ENCODE measurements around the gene UCN3.
"Not testable (repeated sequence)": the region's sequence is repeated elsewhere in the genome, so short reads cannot be mapped to it uniquely, and the experiment has no call there.

The UCN3 gene

GRCh38 chr10:5369362-5370158, 4.8 kb downstream of the UCN3 start:
- DNase-seq = no peak

- DNase-seq = no peak
Observed at GRCh38 chr10:5370493-5371352, 6.0 kb downstream of the UCN3 start.

DNA sequence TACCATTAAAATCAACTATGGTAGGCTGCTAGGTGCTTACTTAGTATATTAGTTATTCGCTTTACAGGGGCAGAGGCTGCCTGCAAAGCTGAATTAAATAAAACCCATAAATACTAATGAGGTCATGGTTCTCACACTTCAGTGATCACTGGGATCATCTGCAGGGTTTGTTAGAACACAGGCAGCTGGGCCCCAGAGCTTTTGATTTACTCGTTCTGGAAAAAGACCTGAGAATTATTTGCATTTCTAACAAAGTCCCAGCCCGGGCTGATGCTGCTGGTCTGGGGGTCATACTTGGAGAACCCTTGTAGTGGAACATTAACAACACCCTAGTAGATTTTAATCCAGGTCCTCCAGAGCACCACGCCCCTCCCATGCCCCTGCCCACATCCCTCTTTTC, 8.5 kb downstream of the UCN3 start:
- no peak for DNase-seq

- no peak for DNase-seq
Observed at GRCh38 chr10:5373891-5374611, 9.3 kb downstream of the UCN3 start.

DNA sequence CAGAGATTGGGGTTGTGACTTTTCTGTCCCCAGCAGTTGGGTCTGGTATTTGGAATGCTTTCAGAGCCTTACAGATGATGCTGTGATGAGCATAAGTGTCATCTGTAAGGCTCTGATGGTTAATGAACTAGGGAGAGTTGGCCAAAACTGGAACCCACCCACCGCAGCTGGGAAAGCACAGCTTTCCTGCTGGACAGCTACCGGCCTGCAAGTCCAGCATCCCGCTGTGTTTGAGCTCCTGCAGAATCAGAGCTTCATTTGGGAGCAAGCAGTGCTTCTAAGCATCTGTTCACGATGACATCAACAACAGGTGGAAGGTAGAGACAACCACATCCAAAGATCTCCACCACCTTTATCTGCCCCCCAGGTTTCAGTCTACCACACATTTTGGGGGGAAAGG, 11.7 kb downstream of the UCN3 start:
- DNase-seq = no peak

DNA sequence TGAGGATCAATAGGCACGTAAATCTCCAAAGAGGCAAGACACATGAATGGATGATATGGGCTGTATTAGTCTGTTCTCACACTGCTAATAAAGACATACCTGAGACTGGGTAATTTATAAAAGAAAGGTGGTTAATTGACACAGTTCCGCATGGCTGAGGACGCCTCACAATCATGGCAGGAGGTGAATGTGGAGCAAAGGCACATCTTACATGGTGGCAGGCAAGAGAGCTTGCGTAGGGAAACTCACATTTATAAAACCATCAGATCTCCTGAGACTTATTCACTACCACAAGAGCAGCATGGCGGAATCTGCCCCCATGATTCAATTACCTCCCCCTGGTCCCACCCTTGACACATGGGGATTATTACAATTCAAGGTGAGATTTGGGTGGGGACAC, 14.4 kb downstream of the UCN3 start:
- DNase-seq = not testable (repeated sequence)

DNA sequence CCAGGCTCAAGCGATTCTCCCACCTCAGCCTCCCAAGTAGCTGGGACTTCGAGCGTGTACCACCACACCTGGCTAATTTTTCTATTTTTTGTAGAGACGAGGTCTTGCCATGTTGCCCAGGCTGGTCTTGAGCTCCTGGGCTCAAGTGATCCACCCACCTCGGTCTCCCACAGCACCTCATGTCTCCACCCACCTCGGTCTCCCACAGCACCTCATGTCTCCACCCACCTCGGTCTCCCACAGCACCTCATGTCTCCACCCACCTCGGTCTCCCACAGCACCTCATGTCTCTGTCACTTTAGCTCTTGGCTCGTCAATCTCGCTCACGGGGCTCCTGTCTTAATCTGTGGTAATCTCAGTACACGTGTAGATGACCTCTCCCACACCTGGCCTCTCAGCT, 15.6 kb downstream of the UCN3 start:
- not testable (repeated sequence) for DNase-seq

DNA sequence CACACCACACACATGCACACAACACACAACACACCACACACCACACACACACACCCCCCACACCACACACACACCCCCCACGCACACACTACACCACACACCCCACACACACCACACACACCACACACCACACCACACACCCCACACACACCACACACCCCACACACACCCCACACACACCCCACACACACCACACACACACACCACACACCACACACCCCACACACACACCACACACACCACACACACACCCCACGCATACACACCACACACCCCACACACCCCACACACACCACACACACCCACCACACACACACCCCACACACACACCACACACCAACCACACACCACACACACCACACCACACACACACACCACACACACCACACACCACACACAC, 16.4 kb downstream of the UCN3 start:
- no peak for DNase-seq

GRCh38 chr10:5385224-5385623, 20.5 kb downstream of the UCN3 start:
- DNase-seq = no peak

DNA sequence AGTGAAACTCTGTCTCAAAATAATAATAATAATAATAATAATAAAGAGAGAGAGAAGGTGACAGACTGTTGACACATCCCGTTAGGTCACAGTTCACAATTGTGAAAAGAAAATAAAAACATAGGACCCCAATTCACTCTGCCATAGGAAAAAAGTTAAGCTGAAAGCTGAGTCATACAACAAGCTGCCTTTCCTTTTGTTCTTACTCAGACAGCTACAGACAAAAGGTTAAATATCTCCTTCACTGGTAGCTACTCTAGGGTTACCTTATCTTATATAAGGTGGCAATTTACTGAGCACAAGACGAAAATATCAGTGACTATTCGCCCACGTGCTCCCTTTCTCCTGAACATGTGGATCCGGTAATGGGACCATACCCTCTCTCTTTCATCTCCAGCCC, 22.4 kb downstream of the UCN3 start:
- DNase-seq = no peak

- DNase-seq = no peak
Observed at GRCh38 chr10:5390607-5391205, 25.9 kb downstream of the UCN3 start.

GRCh38 chr10:5391790-5392189, 27.0 kb downstream of the UCN3 start:
- DNase-seq = no peak

DNA sequence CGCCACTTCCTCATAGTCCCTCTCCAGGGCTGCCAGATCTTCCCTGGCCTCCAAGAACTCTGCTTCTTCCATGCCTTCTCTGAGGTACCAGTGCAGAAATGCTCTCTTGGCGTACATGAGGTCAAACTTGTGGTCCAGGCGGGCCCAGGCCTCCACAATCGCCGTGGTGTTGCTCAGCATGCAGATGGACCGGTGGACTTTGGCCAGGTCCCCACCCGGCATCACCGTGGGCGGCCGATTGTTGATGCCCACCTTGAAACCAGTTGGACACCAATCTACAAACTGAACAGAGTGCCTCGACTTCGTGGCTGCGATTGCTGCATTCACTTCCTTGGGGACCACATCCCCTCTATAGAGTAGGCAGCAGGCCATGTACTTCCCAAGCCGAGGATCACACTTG, 28.8 kb downstream of the UCN3 start:
- DNase-seq = no peak

DNA sequence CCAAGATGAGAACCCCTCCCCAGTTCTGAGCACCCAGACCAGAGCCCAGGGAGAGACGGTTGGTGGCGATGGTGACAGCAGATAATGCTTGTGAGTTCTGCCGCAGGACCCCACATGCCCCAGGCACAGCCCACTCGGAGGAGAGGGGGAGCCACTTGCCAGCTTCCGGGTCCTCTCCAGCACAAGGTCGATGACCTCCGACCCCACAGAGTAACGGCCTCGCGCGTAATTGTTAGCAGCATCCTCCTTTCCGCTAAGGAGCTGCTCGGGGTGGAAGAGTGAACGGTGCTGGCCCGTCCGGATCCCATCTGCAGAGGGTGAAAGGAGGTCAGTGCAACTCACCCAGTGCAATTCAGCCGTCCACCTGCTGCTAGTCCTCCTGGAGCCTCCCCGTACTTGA, 30.4 kb downstream of the UCN3 start:
- no peak for DNase-seq

DNA sequence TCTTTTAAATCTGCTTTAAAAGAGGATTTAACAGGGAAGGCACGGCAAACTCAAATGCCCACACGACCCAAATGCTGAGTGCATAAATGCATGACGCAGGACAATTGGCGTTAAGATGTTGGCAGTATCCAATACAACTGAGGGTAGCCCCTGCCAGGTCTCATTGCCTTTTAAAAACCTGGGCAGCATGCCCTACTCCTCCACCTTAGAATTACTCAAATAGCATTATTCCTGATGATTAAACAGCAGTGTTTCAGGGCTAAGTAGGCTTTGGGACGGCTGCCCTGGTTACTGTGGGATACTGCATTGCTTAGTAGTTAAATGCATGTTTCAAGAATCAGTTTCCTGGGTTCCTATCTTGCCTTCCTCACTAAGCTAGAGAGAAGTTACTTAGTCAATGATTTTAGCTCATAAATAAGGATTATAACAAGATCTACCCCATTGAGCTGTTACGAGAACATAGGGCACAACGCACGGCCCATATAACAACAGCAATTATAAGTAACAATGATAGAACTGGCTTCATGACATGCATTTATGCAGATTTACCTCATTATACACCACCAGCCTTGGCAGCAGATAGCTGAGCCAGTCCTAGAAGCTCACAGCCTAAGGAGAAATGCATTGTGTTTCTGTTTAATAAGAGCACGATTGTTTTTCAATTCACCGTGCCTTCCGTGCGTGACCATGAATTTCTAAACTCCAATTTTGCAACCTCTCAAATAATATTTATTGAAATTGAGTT, 32.0 kb downstream of the UCN3 start:
- DNase-seq = no peak

DNA sequence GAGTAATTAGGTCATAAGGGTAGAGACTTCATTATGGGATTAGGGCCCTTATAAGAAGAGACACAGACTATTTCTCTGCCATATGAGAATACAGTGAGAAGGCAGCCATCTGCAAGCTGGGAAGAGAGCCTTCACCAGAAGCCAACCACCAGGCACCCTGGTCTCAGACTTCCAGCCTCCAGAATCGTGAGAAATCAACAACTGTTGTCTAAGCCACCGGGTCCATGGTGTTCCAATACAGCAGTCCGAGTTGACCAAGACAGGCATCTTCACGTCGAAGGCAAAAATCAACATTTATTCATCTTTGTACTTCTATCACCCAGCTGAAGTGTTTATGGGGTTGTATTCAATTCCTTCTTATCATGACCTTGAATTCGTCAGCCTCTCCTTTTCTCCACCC, 34.6 kb downstream of the UCN3 start:
- DNase-seq = no peak

DNA sequence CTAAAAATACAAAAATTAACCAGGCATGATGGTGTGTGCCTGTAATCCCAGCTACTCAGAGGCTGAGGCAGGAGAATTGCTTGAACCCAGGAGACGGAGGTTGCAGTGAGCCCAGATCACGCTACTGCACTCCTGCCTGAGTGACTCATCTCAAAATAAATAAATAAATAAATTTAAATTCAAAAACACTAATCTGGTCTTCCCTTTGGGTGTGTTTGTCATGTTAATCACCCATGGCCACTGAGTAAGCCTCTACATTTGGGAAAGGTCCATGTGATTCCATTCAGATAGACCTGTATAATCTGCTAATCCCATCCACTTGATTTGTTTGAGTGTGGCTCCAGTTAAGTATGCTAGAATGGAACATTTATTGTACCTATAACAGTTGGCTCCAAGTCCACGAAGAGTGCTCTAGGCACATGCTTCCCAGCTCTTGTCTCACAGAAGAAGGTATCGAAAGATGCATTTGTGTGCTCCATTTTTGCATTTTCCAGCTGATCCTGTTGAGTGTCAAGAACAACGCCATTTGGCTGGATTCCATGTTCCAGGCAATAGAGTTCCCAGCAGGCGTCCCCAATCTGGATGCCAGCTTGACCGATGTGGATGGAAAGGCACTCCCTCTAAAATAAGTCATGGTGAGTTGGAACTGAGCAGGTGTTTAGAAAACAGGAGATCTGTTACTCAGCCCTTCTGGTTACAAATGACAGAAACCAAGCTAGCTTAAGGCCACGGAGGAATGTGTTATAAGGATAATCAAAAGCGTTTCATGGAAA, 35.9 kb downstream of the UCN3 start:
- DNase-seq = no peak

GRCh38 chr10:5402798-5403197, 38.0 kb downstream of the UCN3 start:
- no peak for DNase-seq

- DNase-seq = no peak
Observed at GRCh38 chr10:5404208-5405041, 39.7 kb downstream of the UCN3 start, which contains the start of gene TUBAL3. TUBAL3 (minus strand) TSS chr10:5404828; CDS start chr10:5404792, 36 bp downstream.

GRCh38 chr10:5406918-5407317, 42.2 kb downstream of the UCN3 start:
- no peak for DNase-seq

Data from hematopoietic multipotent progenitor cell treated with erythropoietin and hydrocortisone succinate and interleukin-3 and kit ligand, for 4 days (in vitro differentiated cells).